ENCODE results near the gene MCC.

MCC gene

GRCh38 chr5:113164021-113164420, 324.2 kb downstream of the MCC start:
- no peak for DNase-seq

GRCh38 chr5:113163328-113163727, 324.9 kb downstream of the MCC start:
- no peak for DNase-seq

- DNase-seq, result no peak
Observed at GRCh38 chr5:113162770-113163169, 325.5 kb downstream of the MCC start.

GRCh38 chr5:113162208-113162607, 326.0 kb downstream of the MCC start:
- DNase-seq, result no peak

- DNase-seq, result no peak
Observed at GRCh38 chr5:113161806-113162205, 326.4 kb downstream of the MCC start.

- DNase-seq, result no peak
Observed at GRCh38 chr5:113157886-113158285, 330.4 kb downstream of the MCC start.

GRCh38 chr5:113156271-113156877, 331.9 kb downstream of the MCC start:
- no peak for DNase-seq

- DNase-seq, result no peak
Observed at GRCh38 chr5:113153512-113154097, 334.6 kb downstream of the MCC start.

- no peak for DNase-seq
Observed at GRCh38 chr5:113152380-113152740, 335.9 kb downstream of the MCC start.

- no peak for DNase-seq
Observed at GRCh38 chr5:113151641-113152379, 336.4 kb downstream of the MCC start.

GRCh38 chr5:113150821-113151220, 337.4 kb downstream of the MCC start:
- DNase-seq, result no peak

- DNase-seq, result no peak
Observed at GRCh38 chr5:113150221-113150620, 338.0 kb downstream of the MCC start.

GRCh38 chr5:113147537-113147936, 340.7 kb downstream of the MCC start:
- DNase-seq, result no peak

- DNase-seq, result no peak
Observed at GRCh38 chr5:113147101-113147508, 341.1 kb downstream of the MCC start.

GRCh38 chr5:113145757-113146387, 342.4 kb downstream of the MCC start:
- DNase-seq, result no peak

- no peak for DNase-seq
Observed at GRCh38 chr5:113142186-113142585, 346.1 kb downstream of the MCC start.

GRCh38 chr5:113140837-113141671, 347.2 kb downstream of the MCC start:
- no peak for DNase-seq

- no peak for DNase-seq
Observed at GRCh38 chr5:113133211-113133975, 354.9 kb downstream of the MCC start.

GRCh38 chr5:113132564-113132963, 355.7 kb downstream of the MCC start:
- no peak for DNase-seq

GRCh38 chr5:113128641-113129330, 359.5 kb downstream of the MCC start:
- no peak for DNase-seq

- DNase-seq, result no peak
Observed at GRCh38 chr5:113128082-113128481, 360.2 kb downstream of the MCC start.

- no peak for DNase-seq
Observed at GRCh38 chr5:113127021-113127420, 361.2 kb downstream of the MCC start.

Data from stimulated activated CD4-positive, alpha-beta T cell treated with anti-CD3 and anti-CD28 coated beads, Interleukin-2, amount 100 ng/mL, for 24 hours (primary cell).